A673 (cell line): ENCODE data around the gene BTG2. TPM values are rescaled to one million over a fixed set of nuclear protein-coding genes. Genes with fewer than 3 reads are reported as not detected.

Experiments
- BruUV-seq: library from RNA; stranded (reverse); fragments of 400-500 nt; replicated peaks from 2 replicates; lab custom pipeline; 2021; lab: Mats Ljungman, UMichigan
- CTCF ChIA-PET: fragments of 300-600 bp; sonication (Branson Sonifier 250); formaldehyde crosslinking; loops from one replicate; lab custom pipeline; 2022; ENCODE audit warnings: antibody characterized with exemption; lab: Charles Lee
- POLR2A ChIA-PET: fragments of 300-600 bp; sonication (Branson Sonifier 250); formaldehyde crosslinking; loops from one replicate; lab custom pipeline; 2022; ENCODE audit warnings: antibody characterized with exemption; ENCODE audit not compliant: low non-redundant PET; lab: Charles Lee
- DNase-seq: peaks from one replicate; pipeline ENCODE4 v3.0.0-alpha.2; 2015; ENCODE audit warnings: low spot score
- H3K27ac ChIP-seq: fragments of 200-600 bp; sonication (generic); 2 replicates; pipeline ENCODE4 v1.5.1; 2016; ENCODE audit warnings: mixed run types, low read depth, mild to moderate bottlenecking, mixed read lengths, antibody characterized with exemption, low read length; ENCODE audit not compliant: poor library complexity, severe bottlenecking
- H3K27me3 ChIP-seq: fragments of 200-600 bp; sonication (generic); replicated peaks from 2 replicates; pipeline ENCODE4 v1.6.1; 2017; ENCODE audit warnings: mixed run types, low read depth, mild to moderate bottlenecking, mixed read lengths, antibody characterized with exemption, low read length; ENCODE audit not compliant: insufficient read depth, poor library complexity
- H3K36me3 ChIP-seq: fragments of 200-600 bp; sonication (generic); 2 replicates; pipeline ENCODE4 v1.6.1; 2016; ENCODE audit warnings: mixed run types, mild to moderate bottlenecking, mixed read lengths, antibody characterized with exemption, low read length; ENCODE audit not compliant: insufficient read depth, poor library complexity, severe bottlenecking
- H3K4me1 ChIP-seq: fragments of 200-600 bp; sonication (generic); 2 replicates; pipeline ENCODE4 v1.6.1; 2017; ENCODE audit warnings: mixed run types, mild to moderate bottlenecking, mixed read lengths, antibody characterized with exemption, low read length; ENCODE audit not compliant: insufficient read depth, poor library complexity, severe bottlenecking
- H3K4me3 ChIP-seq: fragments of 200-600 bp; sonication (generic); 2 replicates; pipeline ENCODE4 v1.5.1; 2016; ENCODE audit warnings: low read depth, mixed run types, mild to moderate bottlenecking, mixed read lengths, low read length; ENCODE audit not compliant: poor library complexity, severe bottlenecking
- H3K9me3 ChIP-seq: fragments of 200-600 bp; sonication (generic); 2 replicates; pipeline ENCODE4 v1.6.1; 2016; ENCODE audit warnings: mixed run types, low read depth, mild to moderate bottlenecking, mixed read lengths, antibody characterized with exemption, low read length; ENCODE audit not compliant: poor library complexity, severe bottlenecking
- EZH2 ChIP-seq: fragments of 200-600 bp; sonication (generic); IDR thresholded peaks from 2 replicates; pipeline ENCODE4 v1.6.1; 2017; ENCODE audit warnings: borderline replicate concordance, low read depth, mild to moderate bottlenecking, mixed read lengths, antibody characterized with exemption, low read length; ENCODE audit not compliant: poor library complexity, severe bottlenecking
- intact Hi-C: fragments of 100-400 bp; cut with micrococcal nuclease; formaldehyde crosslinking; loops from one replicate; pipeline ENCODE4 v1.10.0; 2022; ENCODE audit not compliant: unreplicated experiment
- total RNA-seq: library from RNA; stranded (reverse); gene quantifications from 2 replicates; pipeline ENCODE4 v1.2.3, GENCODE V29; 2021
- TF ChIP-seq, protein P1 (sequence below): fragments of 300-800, 200-600 bp; sonication (generic); conservative IDR thresholded peaks from 2 replicates; pipeline ENCODE4 v1.5.1; 2017; ENCODE audit warnings: low read depth, mild to moderate bottlenecking, antibody characterized with exemption, low read length, moderate library complexity, mixed read lengths

The BTG2 gene
- total RNA-seq, 1 experiment from 2014 or later = 9.3 TPM

DNA sequence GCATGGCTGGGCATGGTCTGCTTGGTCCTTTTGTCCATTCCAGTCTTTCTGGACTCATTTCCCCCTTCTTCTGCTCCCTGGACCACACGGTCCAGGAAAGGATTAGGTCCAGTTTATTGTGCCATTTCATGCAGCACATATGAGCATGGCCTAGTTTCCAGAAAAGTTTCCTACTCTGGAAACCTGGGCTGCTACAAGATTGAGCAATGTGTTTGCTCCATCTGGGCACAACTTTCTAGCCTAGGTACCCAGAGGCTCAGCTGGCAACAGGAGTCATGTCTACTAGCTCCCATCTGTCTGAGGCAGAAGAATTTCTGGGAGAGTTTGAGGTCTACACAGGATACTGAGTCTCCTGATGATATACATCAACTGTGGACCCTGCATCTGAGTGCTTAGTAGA lies 30.8 kb downstream of the BTG2 start:
- Histone ChIP-seq H3K4me1 (no peaks in the 10 kb centered on the region), H3K9me3 (no peaks in the 10 kb centered on the region), H3K4me3 (no peak overlapping the region), H3K27ac (no peak overlapping the region), H3K36me3 (no peaks in the 10 kb centered on the region), H3K27me3 (peaks cover 8% of the 10 kb centered on the region)
- BruUV-seq = no TSS peak
- intact Hi-C loops = no loop called here
- no peak for DNase-seq
- TF ChIP-seq EZH2 = no peak
- TF ChIP-seq, protein P1, sequence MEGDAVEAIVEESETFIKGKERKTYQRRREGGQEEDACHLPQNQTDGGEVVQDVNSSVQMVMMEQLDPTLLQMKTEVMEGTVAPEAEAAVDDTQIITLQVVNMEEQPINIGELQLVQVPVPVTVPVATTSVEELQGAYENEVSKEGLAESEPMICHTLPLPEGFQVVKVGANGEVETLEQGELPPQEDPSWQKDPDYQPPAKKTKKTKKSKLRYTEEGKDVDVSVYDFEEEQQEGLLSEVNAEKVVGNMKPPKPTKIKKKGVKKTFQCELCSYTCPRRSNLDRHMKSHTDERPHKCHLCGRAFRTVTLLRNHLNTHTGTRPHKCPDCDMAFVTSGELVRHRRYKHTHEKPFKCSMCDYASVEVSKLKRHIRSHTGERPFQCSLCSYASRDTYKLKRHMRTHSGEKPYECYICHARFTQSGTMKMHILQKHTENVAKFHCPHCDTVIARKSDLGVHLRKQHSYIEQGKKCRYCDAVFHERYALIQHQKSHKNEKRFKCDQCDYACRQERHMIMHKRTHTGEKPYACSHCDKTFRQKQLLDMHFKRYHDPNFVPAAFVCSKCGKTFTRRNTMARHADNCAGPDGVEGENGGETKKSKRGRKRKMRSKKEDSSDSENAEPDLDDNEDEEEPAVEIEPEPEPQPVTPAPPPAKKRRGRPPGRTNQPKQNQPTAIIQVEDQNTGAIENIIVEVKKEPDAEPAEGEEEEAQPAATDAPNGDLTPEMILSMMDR = no peak
- POLR2A ChIA-PET = no interaction called here
- CTCF ChIA-PET = interaction anchor here (1.0 to 1.5 kb wide), 3 partner anchors 9 to 69 kb away, joined by 3 to 4 read pairs (median 3); no protein-coding TSS in a partner anchor

DNA sequence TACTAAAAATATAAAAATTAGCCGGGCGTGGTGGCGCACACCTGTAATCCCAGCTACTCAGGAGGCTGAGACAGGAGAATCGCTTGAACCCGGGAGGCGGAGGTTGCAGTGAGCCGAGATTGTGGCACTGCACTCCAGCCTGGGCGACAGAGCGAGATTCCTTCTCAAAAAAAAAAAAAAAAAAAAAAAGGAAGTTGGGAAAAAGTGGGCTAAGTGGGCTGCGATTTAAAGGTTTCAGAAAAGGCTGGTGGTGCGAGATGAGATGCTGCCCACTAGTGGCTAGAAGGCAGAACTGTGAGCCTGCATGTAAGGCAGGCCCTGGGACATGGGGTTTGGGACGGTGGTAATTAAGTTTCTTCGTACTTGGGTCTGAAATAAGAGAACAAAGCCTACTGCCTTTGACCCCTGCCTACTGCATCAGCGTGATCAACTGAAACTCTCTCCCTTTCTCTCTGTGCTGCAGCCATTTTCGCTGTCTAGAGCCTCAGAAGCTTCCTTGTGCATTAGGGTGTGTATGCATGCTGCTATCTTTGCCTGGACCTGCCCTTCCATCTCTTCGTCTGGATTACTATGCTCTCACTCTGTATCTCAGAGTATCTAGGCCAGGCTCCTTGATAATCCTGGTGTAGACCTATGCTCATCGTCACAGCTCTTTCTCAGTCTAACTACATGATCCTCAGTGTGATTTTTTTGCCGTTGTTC lies 33.2 kb downstream of the BTG2 start:
- ChIA-PET POLR2A (interaction anchor here (0.7 kb wide), 1 partner anchor 33 kb away, joined by 6 read pairs; no protein-coding TSS in a partner anchor), CTCF (interaction anchor here (0.7 to 1.8 kb wide), 7 partner anchors 61 to 364 kb away, joined by 3 to 11 read pairs (median 6); no protein-coding TSS in a partner anchor)
- no TSS peak for BruUV-seq
- Histone ChIP-seq H3K27ac (no peak overlapping the region), H3K4me1 (no peaks in the 10 kb centered on the region), H3K36me3 (no peaks in the 10 kb centered on the region), H3K9me3 (no peaks in the 10 kb centered on the region), H3K27me3 (peaks cover 8% of the 10 kb centered on the region), H3K4me3 (no peak overlapping the region)
- no peak for TF ChIP-seq EZH2
- TF ChIP-seq, protein P1 = peak; percentile 87
- DNase-seq = peak; percentile 74
- intact Hi-C loops = loop anchor here (1.0 kb wide), 1 partner anchor 65 kb away; no protein-coding TSS in a partner anchor

DNA sequence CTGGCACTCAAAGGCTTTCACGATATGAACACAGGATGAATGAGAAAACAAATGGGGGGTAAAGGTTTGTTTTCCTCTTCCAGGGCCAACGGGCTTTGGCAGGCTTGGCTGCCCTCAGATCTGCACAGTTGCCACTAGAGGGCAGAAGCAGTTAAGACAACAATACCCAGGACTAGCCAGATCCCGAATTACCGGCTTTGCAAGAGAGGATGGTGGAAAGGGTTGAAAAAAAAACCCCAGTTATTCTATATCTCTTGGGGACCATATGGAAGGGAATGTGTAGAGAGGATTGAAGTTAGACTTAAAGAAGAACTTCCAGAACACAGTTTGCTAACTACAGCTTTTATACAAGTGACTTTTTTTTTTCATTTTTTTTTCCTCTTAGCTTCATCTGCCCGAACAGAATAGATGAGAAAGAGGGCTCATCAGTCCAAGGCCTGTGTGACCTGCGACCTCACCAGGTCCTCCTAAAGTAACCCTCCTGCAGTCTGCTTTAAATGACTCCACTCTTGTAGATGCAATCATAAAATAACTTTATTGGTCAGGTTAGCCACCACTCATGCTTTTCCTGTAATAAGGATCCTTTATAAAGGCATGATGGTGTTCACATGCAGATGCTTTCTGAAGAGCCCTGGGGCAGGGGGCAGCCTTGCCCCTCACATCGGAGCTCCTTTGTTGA lies 34.9 kb downstream of the BTG2 start:
- H3K4me3 ChIP-seq = no peak overlapping the region
- H3K36me3 ChIP-seq = no peaks in the 10 kb centered on the region
- H3K4me1 ChIP-seq = no peaks in the 10 kb centered on the region
- intact Hi-C loops = loop anchor here (1.0 to 5.0 kb wide), 3 partner anchors 12 to 362 kb away; no protein-coding TSS in a partner anchor
- no peaks in the 10 kb centered on the region for H3K9me3 ChIP-seq
- ChIA-PET CTCF (interaction anchor here (0.6 to 1.5 kb wide), 6 partner anchors 68 to 178 kb away, joined by 3 to 6 read pairs (median 4); no protein-coding TSS in a partner anchor), POLR2A (no interaction called here)
- peaks cover 8% of the 10 kb centered on the region for H3K27me3 ChIP-seq
- no TSS peak for BruUV-seq
- no peak overlapping the region for H3K27ac ChIP-seq
- TF ChIP-seq, protein P1 = peak; percentile 97
- TF ChIP-seq EZH2 = no peak
- peak; percentile 90 for DNase-seq
